Muscle layer of duodenum (tissue), 2 donors: ENCODE data around the gene ZWILCH.
"Not testable (repeated sequence)": the region's sequence is repeated elsewhere in the genome, so short reads cannot be mapped to it uniquely, and the experiment has no call there.

Experiments
- H3K27ac ChIP-seq: one replicate; pipeline ENCODE4 v1.7.0; 2013; ENCODE audit warnings: mild to moderate bottlenecking, low read length
- H3K27me3 ChIP-seq: one replicate; pipeline ENCODE4 v1.7.0; 2013; ENCODE audit warnings: low read depth, mild to moderate bottlenecking, control low read depth, low read length
- H3K36me3 ChIP-seq, 2 donors: one replicate each; pipeline ENCODE4 v1.7.0; 2013; ENCODE audit warnings: low read length in 2 of 2, control low read depth in 1 of 2, mild to moderate bottlenecking in 1 of 2; ENCODE audit not compliant: insufficient read depth in 2 of 2, control insufficient read depth in 1 of 2
- H3K4me1 ChIP-seq, 2 donors: one replicate each; pipeline ENCODE4 v1.7.0; 2013; ENCODE audit warnings: low read length in 2 of 2, mild to moderate bottlenecking in 2 of 2, control low read depth in 1 of 2, moderate library complexity in 1 of 2; ENCODE audit not compliant: insufficient read depth in 2 of 2, control insufficient read depth in 1 of 2
- H3K4me3 ChIP-seq, 2 donors: one replicate each; pipeline ENCODE4 v1.7.0; 2013; ENCODE audit warnings: low read length in 2 of 2, low read depth in 1 of 2, mild to moderate bottlenecking in 1 of 2
- H3K9me3 ChIP-seq, 2 donors: one replicate each; pipeline ENCODE4 v1.7.0; 2013; ENCODE audit warnings: low read length in 2 of 2, control low read depth in 1 of 2, mild to moderate bottlenecking in 1 of 2; ENCODE audit not compliant: control insufficient read depth in 1 of 2
- donor health status: healthy.

The ZWILCH gene

GRCh38 chr15:66489179-66489791 is 15.8 kb upstream of the ZWILCH start:
- H3K4me1 ChIP-seq, result no peaks in the 10 kb centered on the region
- H3K4me3 ChIP-seq, result no peak overlapping the region
- no peaks in the 10 kb centered on the region for H3K9me3 ChIP-seq
- H3K36me3 ChIP-seq, result peaks cover 36 to 58% of the 10 kb centered on the region in 2 donors
- no peaks in the 10 kb centered on the region for H3K27me3 ChIP-seq
- H3K27ac ChIP-seq, result no peak overlapping the region

- Histone ChIP-seq H3K27ac (no peak overlapping the region), H3K4me3 (no peak overlapping the region), H3K4me1 (peaks cover 0 to 8% of the 10 kb centered on the region in 2 donors), H3K27me3 (no peaks in the 10 kb centered on the region), H3K9me3 (no peaks in the 10 kb centered on the region), H3K36me3 (peaks cover 42 to 60% of the 10 kb centered on the region in 2 donors)
Observed at GRCh38 chr15:66491846-66492245, 13.3 kb upstream of the ZWILCH start.

GRCh38 chr15:66494262-66494661 is 10.9 kb upstream of the ZWILCH start:
- H3K27me3 ChIP-seq, result no peaks in the 10 kb centered on the region
- H3K27ac ChIP-seq, result no peak overlapping the region
- H3K36me3 ChIP-seq, result peaks cover 49 to 56% of the 10 kb centered on the region in 2 donors
- no peaks in the 10 kb centered on the region for H3K9me3 ChIP-seq
- H3K4me3 ChIP-seq, result no peak overlapping the region
- H3K4me1 ChIP-seq, result peaks cover 0 to 21% of the 10 kb centered on the region in 2 donors

GRCh38 chr15:66496951-66497501 is 8.1 kb upstream of the ZWILCH start:
- Histone ChIP-seq H3K4me1 (peaks cover 0 to 26% of the 10 kb centered on the region in 2 donors), H3K4me3 (peak overlapping the region; percentile 78 to 98), H3K36me3 (peaks cover 57 to 58% of the 10 kb centered on the region in 2 donors), H3K27ac (peak overlapping the region; percentile 96), H3K9me3 (no peaks in the 10 kb centered on the region), H3K27me3 (no peaks in the 10 kb centered on the region)

GRCh38 chr15:66497502-66498455 is 7.3 kb upstream of the ZWILCH start, which contains the start of gene SNAPC5:
Gene SNAPC5 (minus strand): TSS chr15:66497762. CDS start chr15:66497731, 31 bp downstream.
- H3K9me3 ChIP-seq, result no peaks in the 10 kb centered on the region
- peak within 1 kb of the TSS; percentile 78 to 98 for H3K4me3 ChIP-seq
- peaks cover 58 to 60% of the 10 kb centered on the region in 2 donors for H3K36me3 ChIP-seq
- peak within 1 kb of the TSS; percentile 96 for H3K27ac ChIP-seq
- H3K27me3 ChIP-seq, result no peaks in the 10 kb centered on the region
- H3K4me1 ChIP-seq, result peaks cover 0 to 33% of the 10 kb centered on the region in 2 donors

GRCh38 chr15:66498501-66499386 is 6.4 kb upstream of the ZWILCH start:
- Histone ChIP-seq H3K27ac (peak overlapping the region; percentile 54), H3K4me1 (peaks cover 0 to 43% of the 10 kb centered on the region in 2 donors), H3K4me3 (no peak overlapping the region), H3K9me3 (no peaks in the 10 kb centered on the region), H3K36me3 (peaks cover 60 to 63% of the 10 kb centered on the region in 2 donors), H3K27me3 (no peaks in the 10 kb centered on the region)

- not testable (repeated sequence) for H3K9me3 ChIP-seq, H3K27ac ChIP-seq, H3K27me3 ChIP-seq, H3K4me3 ChIP-seq
- Histone ChIP-seq H3K36me3 (peaks cover 48 to 53% of the 10 kb centered on the region in 2 donors), H3K4me1 (peaks cover 0 to 44% of the 10 kb centered on the region in 2 donors)
Observed at GRCh38 chr15:66500346-66500745, 4.8 kb upstream of the ZWILCH start.

GRCh38 chr15:66502491-66502890 is 2.6 kb upstream of the ZWILCH start:
- Histone ChIP-seq H3K27ac (no peak overlapping the region), H3K4me1 (peaks cover 3 to 38% of the 10 kb centered on the region in 2 donors), H3K4me3 (peak overlapping the region in 1 of 2 donors; percentile 100), H3K9me3 (no peaks in the 10 kb centered on the region), H3K27me3 (no peaks in the 10 kb centered on the region), H3K36me3 (peaks cover 48 to 53% of the 10 kb centered on the region in 2 donors)

GRCh38 chr15:66503041-66503648 is 2.0 kb upstream of the ZWILCH start:
- not testable (repeated sequence) for H3K9me3 ChIP-seq, H3K27me3 ChIP-seq
- Histone ChIP-seq H3K27ac (peak overlapping the region; percentile 99), H3K4me3 (peak overlapping the region; percentile 97 to 100), H3K36me3 (peaks cover 48 to 50% of the 10 kb centered on the region in 2 donors), H3K4me1 (peaks cover 3 to 33% of the 10 kb centered on the region in 2 donors)

GRCh38 chr15:66503780-66504562 is 1.2 kb upstream of the ZWILCH start:
- Histone ChIP-seq H3K27ac (peak overlapping the region; percentile 99), H3K27me3 (no peaks in the 10 kb centered on the region), H3K9me3 (no peaks in the 10 kb centered on the region), H3K4me3 (peak overlapping the region; percentile 97 to 100), H3K4me1 (peaks cover 3 to 28% of the 10 kb centered on the region in 2 donors), H3K36me3 (peaks cover 41 to 42% of the 10 kb centered on the region in 2 donors)
